KMS-11 (cell line): Measurements from ENCODE around the gene PEA15.

Experiments used
- H2AFZ ChIP-seq: fragments of 200-600 bp; sonication (generic); 2 replicates; pipeline ENCODE4 v1.6.1; 2016; ENCODE audit warnings: antibody characterized with exemption, mixed run types, low read depth
- H3K27ac ChIP-seq: fragments of 200-600 bp; sonication (generic); 2 replicates; pipeline ENCODE4 v1.6.1; 2016; ENCODE audit warnings: mild to moderate bottlenecking, mixed run types
- H3K27me3 ChIP-seq: fragments of 200-600 bp; sonication (generic); 2 replicates; pipeline ENCODE4 v1.6.1; 2017; ENCODE audit warnings: mild to moderate bottlenecking, low read depth, mixed run types, moderate library complexity; ENCODE audit not compliant: insufficient read depth
- H3K36me3 ChIP-seq: fragments of 200-600 bp; sonication (generic); 2 replicates; pipeline ENCODE4 v1.6.1; 2017; ENCODE audit warnings: mild to moderate bottlenecking, mixed run types; ENCODE audit not compliant: insufficient read depth
- H3K4me1 ChIP-seq: fragments of 200-600 bp; sonication (generic); 2 replicates; pipeline ENCODE4 v1.6.1; 2016; ENCODE audit warnings: mild to moderate bottlenecking, low read depth, mixed run types; ENCODE audit not compliant: poor library complexity, severe bottlenecking
- H3K4me2 ChIP-seq: fragments of 200-600 bp; sonication (generic); 2 replicates; pipeline ENCODE4 v1.7.0; 2016; ENCODE audit warnings: mild to moderate bottlenecking, mixed run types
- H3K4me3 ChIP-seq: fragments of 200-600 bp; sonication (generic); IDR thresholded peaks from 2 replicates; pipeline ENCODE4 v1.6.1; 2017; ENCODE audit warnings: low read depth, low read length, mixed read lengths; ENCODE audit not compliant: insufficient read depth
- H3K79me2 ChIP-seq: fragments of 200-600 bp; sonication (generic); 2 replicates; pipeline ENCODE4 v1.6.1; 2016; ENCODE audit warnings: low read depth, mixed run types; ENCODE audit not compliant: insufficient read depth
- H3K9ac ChIP-seq: fragments of 200-600 bp; sonication (generic); 2 replicates; pipeline ENCODE4 v1.6.1; 2016; ENCODE audit warnings: mild to moderate bottlenecking, mixed run types
- H4K20me1 ChIP-seq: fragments of 200-600 bp; sonication (generic); 2 replicates; pipeline ENCODE4 v1.6.1; 2016; ENCODE audit warnings: mild to moderate bottlenecking, mixed run types; ENCODE audit not compliant: insufficient read depth
- TF ChIP-seq, protein P1 (sequence below): fragments of 200-600 bp; sonication (generic); conservative IDR thresholded peaks from 2 replicates; pipeline ENCODE4 v1.6.1; 2017; ENCODE audit warnings: low read depth, mild to moderate bottlenecking, antibody characterized with exemption, low read length, moderate library complexity, mixed read lengths

Gene PEA15

DNA sequence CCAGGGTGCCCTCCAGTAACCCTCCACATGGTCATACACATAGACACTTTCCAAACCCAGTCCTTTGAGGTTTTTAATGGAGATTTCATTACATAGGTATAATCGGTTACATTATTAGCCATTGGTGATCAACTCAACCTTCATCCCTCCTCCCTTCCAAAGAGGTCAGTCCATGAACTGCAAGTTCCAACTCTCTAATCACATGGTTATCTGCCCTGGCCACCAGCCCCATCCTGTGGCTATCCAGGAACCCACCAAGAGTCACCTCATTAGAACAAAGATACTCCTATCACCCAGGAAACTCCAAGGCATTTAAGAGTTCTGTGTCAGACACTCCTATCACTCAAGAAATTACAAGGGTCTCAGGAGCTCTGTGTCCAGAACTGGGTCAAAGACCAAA is 41.6 kb upstream of the PEA15 start:
- Histone ChIP-seq H3K4me2 (no peak overlapping the region), H3K27me3 (no peaks in the 10 kb centered on the region), H2AFZ (no peak overlapping the region), H3K79me2 (no peaks in the 10 kb centered on the region), H3K4me3 (no peak overlapping the region), H4K20me1 (no peaks in the 10 kb centered on the region), H3K27ac (no peak overlapping the region), H3K36me3 (no peaks in the 10 kb centered on the region), H3K9ac (no peak overlapping the region), H3K4me1 (no peaks in the 10 kb centered on the region)
- TF ChIP-seq, protein P1, sequence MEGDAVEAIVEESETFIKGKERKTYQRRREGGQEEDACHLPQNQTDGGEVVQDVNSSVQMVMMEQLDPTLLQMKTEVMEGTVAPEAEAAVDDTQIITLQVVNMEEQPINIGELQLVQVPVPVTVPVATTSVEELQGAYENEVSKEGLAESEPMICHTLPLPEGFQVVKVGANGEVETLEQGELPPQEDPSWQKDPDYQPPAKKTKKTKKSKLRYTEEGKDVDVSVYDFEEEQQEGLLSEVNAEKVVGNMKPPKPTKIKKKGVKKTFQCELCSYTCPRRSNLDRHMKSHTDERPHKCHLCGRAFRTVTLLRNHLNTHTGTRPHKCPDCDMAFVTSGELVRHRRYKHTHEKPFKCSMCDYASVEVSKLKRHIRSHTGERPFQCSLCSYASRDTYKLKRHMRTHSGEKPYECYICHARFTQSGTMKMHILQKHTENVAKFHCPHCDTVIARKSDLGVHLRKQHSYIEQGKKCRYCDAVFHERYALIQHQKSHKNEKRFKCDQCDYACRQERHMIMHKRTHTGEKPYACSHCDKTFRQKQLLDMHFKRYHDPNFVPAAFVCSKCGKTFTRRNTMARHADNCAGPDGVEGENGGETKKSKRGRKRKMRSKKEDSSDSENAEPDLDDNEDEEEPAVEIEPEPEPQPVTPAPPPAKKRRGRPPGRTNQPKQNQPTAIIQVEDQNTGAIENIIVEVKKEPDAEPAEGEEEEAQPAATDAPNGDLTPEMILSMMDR = no peak

- TF ChIP-seq, protein P1 = no peak
- Histone ChIP-seq H3K36me3 (no peaks in the 10 kb centered on the region), H3K4me3 (no peak overlapping the region), H3K79me2 (no peaks in the 10 kb centered on the region), H3K4me1 (no peaks in the 10 kb centered on the region), H3K4me2 (no peak overlapping the region), H3K27me3 (no peaks in the 10 kb centered on the region), H2AFZ (no peak overlapping the region), H3K27ac (no peak overlapping the region), H4K20me1 (no peaks in the 10 kb centered on the region), H3K9ac (no peak overlapping the region)
These were observed 41.1 kb upstream of the PEA15 start for GRCh38 chr1:160164121-160164520.

DNA sequence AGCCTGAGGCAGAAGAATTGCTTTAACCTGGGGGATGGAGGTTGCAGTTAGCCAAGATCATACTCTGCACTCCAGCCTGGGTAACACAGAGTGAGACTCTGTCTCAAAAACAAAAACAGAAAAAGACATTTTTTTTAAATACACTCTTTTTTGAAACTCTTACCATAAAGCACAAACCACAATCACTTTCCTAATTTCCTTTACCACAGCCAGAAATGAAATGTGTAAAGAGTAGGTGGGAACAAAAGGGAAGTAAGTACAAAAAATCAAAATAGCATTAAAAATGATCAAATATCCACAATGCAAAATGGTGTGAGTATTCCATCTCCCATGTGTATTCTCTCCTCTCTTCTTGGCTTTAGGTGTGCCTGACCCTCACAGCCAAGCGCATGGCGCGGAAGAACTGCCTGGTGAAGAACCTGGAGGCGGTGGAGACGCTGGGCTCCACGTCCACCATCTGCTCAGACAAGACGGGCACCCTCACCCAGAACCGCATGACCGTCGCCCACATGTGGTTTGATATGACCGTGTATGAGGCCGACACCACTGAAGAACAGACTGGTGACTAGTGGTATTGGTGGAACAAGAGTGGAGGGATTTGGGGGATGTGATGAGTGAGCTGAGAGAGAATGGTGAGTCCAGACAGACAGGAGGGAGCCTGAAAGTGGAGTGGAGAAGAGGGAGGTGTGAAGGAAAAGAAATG is 38.9 kb upstream of the PEA15 start:
- TF ChIP-seq, protein P1 = no peak
- H3K4me1 ChIP-seq = no peaks in the 10 kb centered on the region
- no peak overlapping the region for H3K4me3 ChIP-seq
- no peaks in the 10 kb centered on the region for H3K27me3 ChIP-seq
- no peak overlapping the region for H2AFZ ChIP-seq
- H3K27ac ChIP-seq = no peak overlapping the region
- no peaks in the 10 kb centered on the region for H3K79me2 ChIP-seq
- H3K4me2 ChIP-seq = no peak overlapping the region
- no peaks in the 10 kb centered on the region for H4K20me1 ChIP-seq
- no peaks in the 10 kb centered on the region for H3K36me3 ChIP-seq
- no peak overlapping the region for H3K9ac ChIP-seq

GRCh38 chr1:160167056-160167455 is 38.1 kb upstream of the PEA15 start:
- no peak overlapping the region for H2AFZ ChIP-seq
- no peaks in the 10 kb centered on the region for H3K27me3 ChIP-seq
- no peak overlapping the region for H3K4me3 ChIP-seq
- H3K4me2 ChIP-seq = no peak overlapping the region
- H3K9ac ChIP-seq = no peak overlapping the region
- H4K20me1 ChIP-seq = no peaks in the 10 kb centered on the region
- H3K36me3 ChIP-seq = no peaks in the 10 kb centered on the region
- TF ChIP-seq, protein P1 = no peak
- no peaks in the 10 kb centered on the region for H3K4me1 ChIP-seq
- H3K79me2 ChIP-seq = no peaks in the 10 kb centered on the region
- H3K27ac ChIP-seq = no peak overlapping the region
